HEK293 (cell line): Measurements from ENCODE around the gene PPBP.

Experiments used
- CTCF ChIA-PET: fragments of 350-600 bp; formaldehyde crosslinking; extraction: SDS; loops from one replicate; lab custom pipeline; 2021; ENCODE audit warnings: antibody characterized with exemption; lab: Yijun Ruan, JAX
- POLR2A ChIA-PET: fragments of 300-600 bp; formaldehyde crosslinking; extraction: SDS; loops from one replicate; lab custom pipeline; 2020; ENCODE audit warnings: antibody characterized with exemption, inconsistent platforms; lab: Yijun Ruan, JAX
- H3K27ac ChIP-seq: fragments of 200-500 bp; sonication (Bioruptor generic); 2 replicates; pipeline ENCODE4 v1.5.1; 2014; ENCODE audit warnings: low read depth, low read length, control low read depth, inconsistent platforms; ENCODE audit errors: extremely low read depth
- H3K36me3 ChIP-seq, 2 experiments: fragments of 200-500 bp in 1 of 2; sonication (Bioruptor generic) in 1 of 2; 1 replicate in 1 of 2; 2 replicates in 1 of 2; pipeline ENCODE4 v1.5.1; 2014 to 2017; ENCODE audit warnings: inconsistent platforms in 2 of 2, low read length in 2 of 2; ENCODE audit not compliant: control insufficient read depth in 2 of 2, insufficient read depth in 1 of 2
- H3K4me1 ChIP-seq: fragments of 200-500 bp; sonication (Bioruptor generic); 2 replicates; pipeline ENCODE4 v1.5.1; 2014; ENCODE audit warnings: mild to moderate bottlenecking, low read length, inconsistent platforms; ENCODE audit not compliant: control insufficient read depth, insufficient read depth
- H3K4me3 ChIP-seq: 2 replicates; pipeline ENCODE4 v1.5.1; 2011; ENCODE audit warnings: low read depth, mild to moderate bottlenecking, control low read depth, low read length, moderate library complexity
- H3K9me3 ChIP-seq: fragments of 200-500 bp; sonication (Bioruptor generic); 2 replicates; pipeline ENCODE4 v1.5.1; 2014; ENCODE audit warnings: low read depth, low read length, inconsistent platforms; ENCODE audit not compliant: control insufficient read depth, insufficient read depth
- CTCF ChIP-seq: fragments of 450-650 bp; formaldehyde crosslinking; IDR thresholded peaks from 2 replicates; pipeline ENCODE4 v1.5.1; 2016; ENCODE audit warnings: missing biosample characterization, missing genetic modification characterization
- EGR2 ChIP-seq: fragments of 450-650 bp; formaldehyde crosslinking; IDR thresholded peaks from 2 replicates; pipeline ENCODE4 v1.5.1; 2016; ENCODE audit warnings: low read depth, missing biosample characterization, missing genetic modification characterization
- IKZF3 ChIP-seq: fragments of 450-650 bp; IDR thresholded peaks from 2 replicates; pipeline ENCODE4 v1.5.0; 2018; ENCODE audit warnings: missing biosample characterization, mild to moderate bottlenecking, missing genetic modification characterization, moderate library complexity
- KLF9 ChIP-seq: fragments of 450-650 bp; formaldehyde crosslinking; IDR thresholded peaks from 2 replicates; pipeline ENCODE4 v1.5.1; 2016; ENCODE audit warnings: missing biosample characterization, missing genetic modification characterization, low read depth
- PBX3 ChIP-seq: sonication (generic); formaldehyde crosslinking; IDR thresholded peaks from 2 replicates; pipeline ENCODE4 v1.8.1; 2022; ENCODE audit warnings: mild to moderate bottlenecking, moderate library complexity, missing genetic modification reagents
- SALL2 ChIP-seq: fragments of 450-650 bp; formaldehyde crosslinking; IDR thresholded peaks from 2 replicates; pipeline ENCODE4 v1.5.0; 2017; ENCODE audit warnings: missing biosample characterization, mild to moderate bottlenecking, missing genetic modification characterization, borderline replicate concordance
- YY1 ChIP-seq: fragments of 450-650 bp; formaldehyde crosslinking; IDR thresholded peaks from 2 replicates; pipeline ENCODE4 v1.5.1; 2018; ENCODE audit warnings: missing biosample characterization, missing genetic modification characterization
- YY2 ChIP-seq: fragments of 450-650 bp; formaldehyde crosslinking; IDR thresholded peaks from 2 replicates; pipeline ENCODE4 v1.5.1; 2016; ENCODE audit warnings: missing biosample characterization, missing genetic modification characterization
- ZBTB1 ChIP-seq: fragments of 450-650 bp; formaldehyde crosslinking; IDR thresholded peaks from 2 replicates; pipeline ENCODE4 v1.5.1; 2016; ENCODE audit warnings: missing biosample characterization, missing genetic modification characterization
- ZFP41 ChIP-seq: fragments of 450-650 bp; formaldehyde crosslinking; IDR thresholded peaks from 2 replicates; pipeline ENCODE4 v1.5.1; 2016; ENCODE audit warnings: missing biosample characterization, missing genetic modification characterization, borderline replicate concordance
- ZNF140 ChIP-seq: fragments of 450-650 bp; formaldehyde crosslinking; IDR thresholded peaks from 2 replicates; pipeline ENCODE4 v1.5.1; 2016; ENCODE audit warnings: missing biosample characterization, missing genetic modification characterization
- ZNF280D ChIP-seq: fragments of 450-650 bp; formaldehyde crosslinking; IDR thresholded peaks from 2 replicates; pipeline ENCODE4 v1.5.1; 2016; ENCODE audit warnings: missing biosample characterization, missing genetic modification characterization
- ZNF37A ChIP-seq: fragments of 450-650 bp; IDR thresholded peaks from 2 replicates; pipeline ENCODE4 v1.5.1; 2018; ENCODE audit warnings: missing biosample characterization, missing genetic modification characterization
- ZNF626 ChIP-seq: fragments of 450-650 bp; sonication (Bioruptor Pico); formaldehyde crosslinking; IDR thresholded peaks from 2 replicates; pipeline ENCODE4 v1.5.1; 2018; ENCODE audit warnings: missing biosample characterization, missing genetic modification characterization, inconsistent platforms
- ZNF645 ChIP-seq: fragments of 450-650 bp; formaldehyde crosslinking; IDR thresholded peaks from 2 replicates; pipeline ENCODE4; 2016; ENCODE audit warnings: missing biosample characterization, missing genetic modification characterization
- ZNF830 ChIP-seq: fragments of 450-650 bp; IDR thresholded peaks from 2 replicates; pipeline ENCODE4 v1.5.0; 2018; ENCODE audit warnings: missing biosample characterization, missing genetic modification characterization, low read depth, mild to moderate bottlenecking, moderate library complexity
- ZSCAN30 ChIP-seq: fragments of 450-650 bp; IDR thresholded peaks from 2 replicates; pipeline ENCODE4 v1.5.1; 2018; ENCODE audit warnings: missing biosample characterization, mild to moderate bottlenecking, missing genetic modification characterization, moderate library complexity

Gene PPBP

GRCh38 chr4:73948990-73949706 lies 38.8 kb downstream of the PPBP start (continued):
- TF ChIP-seq PBX3 (no peak), KLF9 (tag by site-specific recombination) (no peak), ZFP41 (tag by site-specific recombination) (no peak), ZNF37A (no peak), YY1 (tag by site-specific recombination) (no peak), SALL2 (tag by site-specific recombination) (no peak)

- no peaks in the 10 kb centered on the region for H3K36me3 ChIP-seq
- no peaks in the 10 kb centered on the region for H3K9me3 ChIP-seq
- H3K27ac ChIP-seq: no peak overlapping the region
- POLR2A ChIA-PET: no interaction called here
- H3K4me1 ChIP-seq: peaks cover 2% of the 10 kb centered on the region; the same call in 1 of the 2 replicates
- TF ChIP-seq ZNF140 (no peak), ZBTB1 (tag by site-specific recombination) (no peak), ZNF645 (tag by site-specific recombination) (no peak), ZNF626 (tag by site-specific recombination) (no peak), ZSCAN30 (tag by site-specific recombination) (no peak), IKZF3 (no peak), ZNF830 (tag by site-specific recombination) (no peak), YY2 (no peak), CTCF (no peak), EGR2 (no peak), ZNF280D (tag by site-specific recombination) (no peak)
- CTCF ChIA-PET: interaction anchor here (0.6 to 1.5 kb wide), 3 partner anchors 139 to 286 kb away, joined by 3 to 6 read pairs (median 4); no protein-coding TSS in a partner anchor
- H3K4me3 ChIP-seq: no peak overlapping the region
Observed at GRCh38 chr4:73948291-73948690, 39.7 kb downstream of the PPBP start.
